Fibroblast of lung (primary cell): ENCODE results near the gene CCDC61. TPM values are rescaled to one million over a fixed set of nuclear protein-coding genes. Genes with fewer than 3 reads are reported as not detected.

Source experiments
- DNase-seq, 2 donors: peaks; one replicate each; pipeline versions ENCODE4 v3.0.0 to v3.0.0-alpha.2; 2010; ENCODE audit warnings: low read depth in 2 of 2
- H2AFZ ChIP-seq: 2 replicates; pipeline ENCODE4 v1.5.1; 2012; ENCODE audit warnings: low read length, control low read depth, inconsistent platforms
- H3K27ac ChIP-seq: 2 replicates; pipeline ENCODE4 v1.5.1; 2011; ENCODE audit warnings: low read length, control low read depth; ENCODE audit not compliant: insufficient read depth
- H3K27me3 ChIP-seq: 2 replicates; pipeline ENCODE4 v1.5.1; 2011; ENCODE audit warnings: mild to moderate bottlenecking, low read length; ENCODE audit not compliant: control insufficient read depth, insufficient read depth
- H3K36me3 ChIP-seq: 2 replicates; pipeline ENCODE4 v1.5.1; 2011; ENCODE audit warnings: low read length; ENCODE audit not compliant: control insufficient read depth, insufficient read depth
- H3K4me1 ChIP-seq: 2 replicates; pipeline ENCODE4 v1.5.1; 2011; ENCODE audit warnings: low read length; ENCODE audit not compliant: control insufficient read depth, insufficient read depth; ENCODE audit errors: extremely low read depth
- H3K4me2 ChIP-seq: 2 replicates; pipeline ENCODE4 v1.5.1; 2011; ENCODE audit warnings: low read length, control low read depth; ENCODE audit not compliant: insufficient read depth; ENCODE audit errors: extremely low read depth
- H3K4me3 ChIP-seq, 4 experiments: fragments of 200-600 bp in 1 of 4; sonication (generic) in 1 of 4; replicated peaks in 1 of 4; 2 replicates each; pipeline ENCODE4 v1.5.1; 2011 to 2016; ENCODE audit warnings: low read length in 4 of 4, low read depth in 3 of 4, mild to moderate bottlenecking in 3 of 4, control low read depth in 2 of 4, inconsistent platforms in 1 of 4, mixed read lengths in 1 of 4; ENCODE audit not compliant: insufficient read depth in 1 of 4; ENCODE audit errors: control extremely low read depth in 1 of 4
- H3K79me2 ChIP-seq: 2 replicates; pipeline ENCODE4 v1.5.1; 2012; ENCODE audit warnings: mild to moderate bottlenecking, low read length, inconsistent platforms; ENCODE audit not compliant: control insufficient read depth, insufficient read depth
- H3K9ac ChIP-seq: 2 replicates; pipeline ENCODE4 v1.5.1; 2011; ENCODE audit warnings: mild to moderate bottlenecking, low read length, control low read depth; ENCODE audit not compliant: insufficient read depth
- H3K9me3 ChIP-seq: 2 replicates; pipeline ENCODE4 v1.5.1; 2012; ENCODE audit warnings: low read depth, low read length; ENCODE audit not compliant: control insufficient read depth, insufficient read depth
- H4K20me1 ChIP-seq: 2 replicates; pipeline ENCODE4 v1.5.1; 2011; ENCODE audit warnings: low read length; ENCODE audit not compliant: control insufficient read depth, insufficient read depth; ENCODE audit errors: extremely low read depth
- EZH2 ChIP-seq: IDR thresholded peaks from 2 replicates; pipeline ENCODE4 v1.5.1; 2012; ENCODE audit warnings: low read length, control low read depth, mild to moderate bottlenecking; ENCODE audit errors: missing control alignments
- polyA plus RNA-seq, 2 donors: library from polyadenylated mRNA; depleted of rRNA in 1 of 2; stranded (reverse) in 1 of 2; unstranded in 1 of 2; fragments of >200 nt; gene quantifications; 2 replicates each; pipeline ENCODE4 v1.2.1, GENCODE V29; 2011 to 2012; ENCODE audit warnings: missing spikeins in 1 of 2
- total RNA-seq: library from RNA; depleted of rRNA; stranded (reverse); fragments of >200 nt; gene quantifications from 2 replicates; pipeline ENCODE4 v1.2.1, GENCODE V29; 2014
- TF ChIP-seq, protein P1 (sequence below), 2 donors: IDR thresholded peaks in 1 of 2; conservative IDR thresholded peaks in 1 of 2; 1 replicate in 1 of 2; 2 replicates in 1 of 2; pipeline ENCODE4 v1.5.1; 2011 to 2012; ENCODE audit warnings: low read length in 2 of 2, control low read depth in 1 of 2, inconsistent platforms in 1 of 2, low read depth in 1 of 2, mild to moderate bottlenecking in 1 of 2

CCDC61 gene
- total and polyA plus RNA-seq, 2 donors (not counting 1 experiment from before 2014, with no cell fraction given) = 4.5 to 8.9 TPM

DNA sequence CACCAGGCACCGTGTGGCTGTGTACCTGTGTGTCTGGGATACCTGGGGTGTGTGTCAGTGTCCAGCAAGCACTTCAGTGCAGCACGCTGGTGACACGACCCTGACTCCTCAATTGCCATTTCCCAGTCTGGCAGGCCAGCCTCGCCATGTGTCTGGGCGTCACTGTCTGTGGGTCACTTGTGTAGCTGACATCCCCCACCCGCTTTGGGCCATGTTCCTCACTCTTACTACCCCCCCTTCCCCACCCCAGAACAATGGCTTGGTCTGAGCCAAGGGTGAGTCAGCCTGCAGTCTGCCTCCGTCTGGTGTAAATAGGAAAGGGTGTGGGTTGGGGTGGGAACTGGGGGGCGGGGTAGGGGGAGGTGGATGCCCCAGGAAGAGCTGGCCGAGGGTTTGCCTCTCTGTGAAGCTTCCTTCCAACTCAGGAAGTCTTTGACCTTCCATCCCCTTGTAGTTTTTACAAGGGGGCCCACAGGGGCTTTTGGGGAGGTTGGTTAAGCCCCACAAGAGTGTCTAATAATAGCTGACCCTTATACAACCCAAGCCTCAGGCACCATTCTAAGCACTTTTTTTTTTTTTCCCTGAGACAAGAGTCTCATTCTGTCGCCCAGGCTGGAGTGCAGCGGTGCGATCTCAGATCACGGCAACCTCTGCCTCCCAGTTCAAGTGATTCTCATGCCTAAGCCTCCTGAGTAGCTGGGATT is 39.2 kb upstream of the CCDC61 start:
- peaks cover 12% of the 10 kb centered on the region for H3K27me3 ChIP-seq
- no peaks in the 10 kb centered on the region for H3K36me3 ChIP-seq
- no peak overlapping the region for H2AFZ ChIP-seq
- TF ChIP-seq, protein P1, sequence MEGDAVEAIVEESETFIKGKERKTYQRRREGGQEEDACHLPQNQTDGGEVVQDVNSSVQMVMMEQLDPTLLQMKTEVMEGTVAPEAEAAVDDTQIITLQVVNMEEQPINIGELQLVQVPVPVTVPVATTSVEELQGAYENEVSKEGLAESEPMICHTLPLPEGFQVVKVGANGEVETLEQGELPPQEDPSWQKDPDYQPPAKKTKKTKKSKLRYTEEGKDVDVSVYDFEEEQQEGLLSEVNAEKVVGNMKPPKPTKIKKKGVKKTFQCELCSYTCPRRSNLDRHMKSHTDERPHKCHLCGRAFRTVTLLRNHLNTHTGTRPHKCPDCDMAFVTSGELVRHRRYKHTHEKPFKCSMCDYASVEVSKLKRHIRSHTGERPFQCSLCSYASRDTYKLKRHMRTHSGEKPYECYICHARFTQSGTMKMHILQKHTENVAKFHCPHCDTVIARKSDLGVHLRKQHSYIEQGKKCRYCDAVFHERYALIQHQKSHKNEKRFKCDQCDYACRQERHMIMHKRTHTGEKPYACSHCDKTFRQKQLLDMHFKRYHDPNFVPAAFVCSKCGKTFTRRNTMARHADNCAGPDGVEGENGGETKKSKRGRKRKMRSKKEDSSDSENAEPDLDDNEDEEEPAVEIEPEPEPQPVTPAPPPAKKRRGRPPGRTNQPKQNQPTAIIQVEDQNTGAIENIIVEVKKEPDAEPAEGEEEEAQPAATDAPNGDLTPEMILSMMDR (conservative IDR thresholded peaks at IDR 0.05 in 1 of 2, IDR thresholded peaks at IDR 0.05 in 1 of 2; ENCODE audit: low read depth in 1 of 2, low read length in 2 of 2) = no peak
- no peaks in the 10 kb centered on the region for H3K79me2 ChIP-seq
- H3K9ac ChIP-seq = no peak overlapping the region
- H3K4me2 ChIP-seq = no peak overlapping the region
- no peak overlapping the region for H3K4me3 ChIP-seq
- H3K27ac ChIP-seq = no peak overlapping the region
- no peaks in the 10 kb centered on the region for H3K9me3 ChIP-seq
- H4K20me1 ChIP-seq = no peaks in the 10 kb centered on the region
- peak in 1 of 2 donors; percentile 94 for DNase-seq
- no peaks in the 10 kb centered on the region for H3K4me1 ChIP-seq

DNA sequence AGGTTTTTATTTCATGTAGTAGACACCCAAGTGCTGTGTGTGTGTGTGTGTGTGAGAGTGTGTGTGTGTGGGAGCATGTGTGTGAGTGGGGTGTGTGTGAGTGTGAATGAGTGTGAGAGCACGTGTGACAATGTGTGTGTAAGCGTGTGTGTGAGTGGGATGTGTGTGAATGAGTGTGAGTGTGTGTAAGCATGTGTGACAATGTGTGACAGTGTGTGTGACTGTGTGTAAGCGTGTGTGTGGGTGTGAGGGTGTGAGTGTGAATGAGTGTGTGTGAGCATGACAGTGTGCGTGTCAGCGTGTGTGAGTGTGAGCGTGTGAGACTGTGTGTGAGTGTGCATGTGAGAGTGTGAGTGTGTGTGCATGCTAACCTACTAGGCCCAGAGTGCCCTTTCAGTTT is 36.9 kb upstream of the CCDC61 start:
- Histone ChIP-seq H2AFZ (no peak overlapping the region), H3K36me3 (no peaks in the 10 kb centered on the region), H3K4me2 (no peak overlapping the region), H3K27me3 (peaks cover 20% of the 10 kb centered on the region), H3K4me3 (no peak overlapping the region), H3K79me2 (no peaks in the 10 kb centered on the region), H4K20me1 (no peaks in the 10 kb centered on the region), H3K27ac (no peak overlapping the region), H3K9ac (no peak overlapping the region), H3K9me3 (no peaks in the 10 kb centered on the region), H3K4me1 (no peaks in the 10 kb centered on the region)
- no peak for DNase-seq
- TF ChIP-seq, protein P1 (conservative IDR thresholded peaks at IDR 0.05 in 1 of 2, IDR thresholded peaks at IDR 0.05 in 1 of 2; ENCODE audit: low read depth in 1 of 2, low read length in 2 of 2) = no peak
- no peak for TF ChIP-seq EZH2

DNA sequence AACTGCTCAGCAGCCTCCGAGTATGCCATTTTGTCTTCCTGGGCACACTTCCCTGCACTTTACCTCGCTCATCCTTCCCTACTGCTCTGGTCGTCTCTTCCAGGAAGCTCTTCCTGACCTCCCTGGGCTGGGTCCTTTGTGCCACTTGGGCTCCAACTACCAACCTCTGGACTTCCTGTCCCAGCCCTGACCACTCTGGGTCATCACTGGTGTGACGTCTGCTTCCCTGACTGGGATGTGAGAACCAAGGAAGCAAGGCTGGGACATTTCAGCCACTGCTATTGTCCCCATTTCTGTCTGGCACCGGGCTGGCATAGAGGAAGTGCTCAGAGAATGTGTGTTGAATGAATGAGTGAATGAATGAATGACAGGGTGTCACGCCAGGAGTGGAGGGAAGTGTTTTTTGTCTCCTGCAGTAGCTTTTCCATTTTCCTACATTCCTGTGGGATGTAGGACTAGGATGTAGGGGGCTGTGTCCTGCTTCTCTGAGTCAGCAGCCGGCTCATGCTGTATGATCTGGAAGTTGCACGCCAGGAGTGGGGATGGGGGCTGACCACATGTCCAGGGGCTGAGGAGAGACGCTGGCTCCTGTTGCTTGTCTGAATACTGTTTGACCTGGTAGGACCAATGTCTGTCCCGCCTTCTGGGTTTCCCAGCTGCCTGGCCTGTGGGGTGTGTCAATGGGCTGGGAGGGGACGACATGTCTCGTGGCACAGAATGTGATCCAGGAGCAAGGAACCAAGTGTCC is 36.3 kb upstream of the CCDC61 start:
- no peaks in the 10 kb centered on the region for H3K79me2 ChIP-seq
- no peak overlapping the region for H3K4me3 ChIP-seq
- no peak overlapping the region for H3K4me2 ChIP-seq
- peak in 1 of 2 donors; percentile 91 for DNase-seq
- H3K27me3 ChIP-seq = peaks cover 20% of the 10 kb centered on the region
- no peak overlapping the region for H2AFZ ChIP-seq
- H3K9ac ChIP-seq = no peak overlapping the region
- H4K20me1 ChIP-seq = no peaks in the 10 kb centered on the region
- H3K9me3 ChIP-seq = no peaks in the 10 kb centered on the region
- no peak for TF ChIP-seq EZH2
- TF ChIP-seq, protein P1 (conservative IDR thresholded peaks at IDR 0.05 in 1 of 2, IDR thresholded peaks at IDR 0.05 in 1 of 2; ENCODE audit: low read depth in 1 of 2, low read length in 2 of 2) = no peak
- H3K27ac ChIP-seq = no peak overlapping the region
- H3K36me3 ChIP-seq = no peaks in the 10 kb centered on the region
- H3K4me1 ChIP-seq = no peaks in the 10 kb centered on the region
